Right lobe of liver (tissue), 4 donors: ENCODE measurements around the gene MAP1LC3B.

Source experiments
- POLR2A ChIP-seq: fragments of 450-650 bp; IDR thresholded peaks from one replicate; pipeline ENCODE4 v1.6.1; 2017; ENCODE audit warnings: antibody characterized with exemption, mild to moderate bottlenecking
- TF ChIP-seq, protein P1 (sequence below), 4 donors: fragments of 200-600 bp in 3 of 4; fragments of 450-650 bp in 1 of 4; IDR thresholded peaks; one replicate each; pipeline versions ENCODE4 v1.5.1 to v1.8.0; 2016 to 2022; ENCODE audit warnings: antibody characterized with exemption in 4 of 4, mild to moderate bottlenecking in 2 of 4
- donor health status: DM: no; HTN: no; CAD: no.
- donor health status: DM: no; HTN: no; CAD: no.
- donor health status: DM: no; HTN: yes; CAD: no.

DNA sequence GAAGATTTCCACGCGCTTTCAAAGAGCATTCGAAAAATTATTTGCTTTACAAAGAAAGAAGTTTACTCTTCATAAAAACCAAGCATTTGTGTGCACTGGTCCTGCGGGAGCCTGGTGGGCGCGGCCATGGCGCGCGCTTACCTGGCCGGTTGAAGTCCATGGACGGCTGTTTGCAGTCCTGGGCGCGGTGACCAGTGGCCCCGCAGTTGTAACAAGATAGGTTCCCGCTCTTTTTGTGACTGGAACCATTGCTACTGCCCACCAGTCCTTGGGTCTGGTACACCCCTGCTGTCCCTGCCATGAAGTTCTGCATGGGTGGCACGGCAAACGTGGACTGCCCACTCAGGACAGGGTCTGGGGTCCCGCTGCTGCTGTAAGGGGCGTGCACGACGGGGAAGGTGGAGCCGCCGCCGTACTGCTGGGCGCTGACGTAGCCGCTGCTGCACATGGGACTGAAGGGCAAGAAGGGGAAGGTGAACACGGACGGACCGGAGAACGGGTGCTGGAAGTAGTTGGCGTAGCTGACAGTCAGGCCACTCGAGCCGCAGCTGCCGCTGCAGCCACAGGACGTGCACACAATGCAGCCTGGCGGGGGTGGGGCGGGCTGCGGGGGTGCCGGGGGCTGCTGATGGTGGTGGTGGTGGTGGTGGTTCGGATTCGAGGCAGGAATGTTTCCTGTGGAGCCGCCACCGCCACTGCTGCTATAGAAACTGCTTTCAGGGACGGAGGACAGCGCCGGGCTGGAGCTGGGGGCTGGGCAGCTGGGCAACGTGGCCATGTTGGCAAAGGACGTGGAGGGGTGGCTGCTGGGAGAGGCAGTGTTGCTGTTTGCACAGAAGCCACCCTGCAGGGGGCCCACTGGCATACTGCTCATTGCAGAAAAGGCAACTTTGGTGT lies 19.5 kb downstream of the MAP1LC3B start:
- TF ChIP-seq, protein P1, sequence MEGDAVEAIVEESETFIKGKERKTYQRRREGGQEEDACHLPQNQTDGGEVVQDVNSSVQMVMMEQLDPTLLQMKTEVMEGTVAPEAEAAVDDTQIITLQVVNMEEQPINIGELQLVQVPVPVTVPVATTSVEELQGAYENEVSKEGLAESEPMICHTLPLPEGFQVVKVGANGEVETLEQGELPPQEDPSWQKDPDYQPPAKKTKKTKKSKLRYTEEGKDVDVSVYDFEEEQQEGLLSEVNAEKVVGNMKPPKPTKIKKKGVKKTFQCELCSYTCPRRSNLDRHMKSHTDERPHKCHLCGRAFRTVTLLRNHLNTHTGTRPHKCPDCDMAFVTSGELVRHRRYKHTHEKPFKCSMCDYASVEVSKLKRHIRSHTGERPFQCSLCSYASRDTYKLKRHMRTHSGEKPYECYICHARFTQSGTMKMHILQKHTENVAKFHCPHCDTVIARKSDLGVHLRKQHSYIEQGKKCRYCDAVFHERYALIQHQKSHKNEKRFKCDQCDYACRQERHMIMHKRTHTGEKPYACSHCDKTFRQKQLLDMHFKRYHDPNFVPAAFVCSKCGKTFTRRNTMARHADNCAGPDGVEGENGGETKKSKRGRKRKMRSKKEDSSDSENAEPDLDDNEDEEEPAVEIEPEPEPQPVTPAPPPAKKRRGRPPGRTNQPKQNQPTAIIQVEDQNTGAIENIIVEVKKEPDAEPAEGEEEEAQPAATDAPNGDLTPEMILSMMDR (IDR thresholded peaks at IDR 0.05): no peak
- no peak for TF ChIP-seq POLR2A
